ENCODE results near the gene SMIM21.
A peak's percentile ranks its signal among the peaks of the same experiment; 100 is the strongest.

The SMIM21 gene

DNA sequence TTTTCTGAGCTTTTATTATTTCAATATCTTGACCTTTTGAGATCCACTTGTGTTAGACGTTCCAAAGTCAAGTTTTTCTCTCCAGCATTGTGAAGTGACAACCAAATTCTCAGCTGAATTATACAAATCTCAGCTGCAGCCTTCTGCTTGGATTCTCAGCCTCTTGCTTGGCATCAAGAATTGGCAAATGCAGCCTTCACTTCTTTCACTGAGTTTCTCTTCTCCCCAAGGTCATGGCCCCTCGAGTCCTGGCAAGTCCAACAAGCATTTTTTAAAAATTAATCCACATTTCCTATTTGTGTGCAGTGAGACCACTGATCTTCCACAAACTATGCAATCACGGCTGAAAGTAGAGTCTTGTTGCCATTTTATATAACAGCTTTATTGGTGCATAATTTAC is 23.4 kb upstream of the SMIM21 start:
- Mint-ChIP-seq H3K4me1 (ENCODE audit: low read depth) (peaks cover 5% of the 10 kb centered on the region), H3K27me3 (peaks cover 43% of the 10 kb centered on the region), H3K36me3 (ENCODE audit: low read depth) (no peaks in the 10 kb centered on the region), H3K4me3 (no peak overlapping the region), H3K9me3 (peaks cover 4% of the 10 kb centered on the region), H3K27ac (no peak overlapping the region)
- DNase-seq = no peak

DNA sequence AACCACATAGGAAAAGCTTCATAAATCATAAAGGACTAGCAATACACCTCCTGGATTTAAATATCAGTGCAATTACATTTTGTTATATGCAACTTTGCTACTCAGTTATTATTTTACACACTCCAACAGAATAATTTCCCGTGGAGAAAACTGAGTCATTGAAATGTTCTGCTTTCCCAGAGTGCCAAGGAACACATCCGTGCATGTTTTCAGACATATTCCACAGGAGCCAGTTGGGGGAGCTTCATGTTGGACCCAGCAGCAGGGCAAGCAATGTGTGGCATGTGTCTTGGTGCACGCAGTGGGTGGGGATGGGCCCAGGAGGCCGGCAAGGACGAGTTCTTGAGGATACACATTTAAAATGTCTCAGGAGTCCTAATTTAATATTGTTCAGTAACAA is 14.4 kb upstream of the SMIM21 start:
- peaks cover 26% of the 10 kb centered on the region for H3K27me3 Mint-ChIP-seq
- H3K4me1 Mint-ChIP-seq (ENCODE audit: low read depth) = peaks cover 5% of the 10 kb centered on the region

DNA sequence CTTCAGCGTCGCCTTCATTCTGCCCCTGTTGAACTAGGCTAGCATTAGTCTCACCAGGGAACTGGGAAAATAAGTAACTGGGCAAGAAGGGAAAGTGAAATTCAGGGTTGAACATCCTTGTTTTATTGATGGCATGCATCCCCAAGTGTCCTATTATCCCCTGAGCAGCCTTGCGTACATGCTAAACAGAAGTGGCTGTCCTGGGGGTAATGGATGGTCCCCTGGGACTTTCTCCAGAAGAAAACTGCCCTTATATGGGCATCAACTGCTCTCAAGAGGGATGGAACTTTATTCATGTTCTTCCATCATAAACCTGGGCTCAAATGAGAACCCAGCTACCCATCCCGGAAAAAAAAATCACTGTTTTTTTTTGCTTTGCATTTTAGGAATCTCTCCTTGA is 11.8 kb upstream of the SMIM21 start:
- H3K27ac Mint-ChIP-seq = no peak overlapping the region
- DNase-seq = no peak
- no peak overlapping the region for H3K4me3 Mint-ChIP-seq
- peaks cover 37% of the 10 kb centered on the region for H3K27me3 Mint-ChIP-seq
- peaks cover 5% of the 10 kb centered on the region for H3K4me1 Mint-ChIP-seq (ENCODE audit: low read depth)
- H3K36me3 Mint-ChIP-seq (ENCODE audit: low read depth) = no peaks in the 10 kb centered on the region
- H3K9me3 Mint-ChIP-seq = no peaks in the 10 kb centered on the region

More for the DNA sequence above, 14.4 kb upstream of the SMIM21 start:
- no peak overlapping the region for H3K27ac Mint-ChIP-seq
- H3K36me3 Mint-ChIP-seq (ENCODE audit: low read depth) = no peaks in the 10 kb centered on the region
- no peaks in the 10 kb centered on the region for H3K9me3 Mint-ChIP-seq
- H3K4me3 Mint-ChIP-seq = no peak overlapping the region
- no peak for DNase-seq

DNA sequence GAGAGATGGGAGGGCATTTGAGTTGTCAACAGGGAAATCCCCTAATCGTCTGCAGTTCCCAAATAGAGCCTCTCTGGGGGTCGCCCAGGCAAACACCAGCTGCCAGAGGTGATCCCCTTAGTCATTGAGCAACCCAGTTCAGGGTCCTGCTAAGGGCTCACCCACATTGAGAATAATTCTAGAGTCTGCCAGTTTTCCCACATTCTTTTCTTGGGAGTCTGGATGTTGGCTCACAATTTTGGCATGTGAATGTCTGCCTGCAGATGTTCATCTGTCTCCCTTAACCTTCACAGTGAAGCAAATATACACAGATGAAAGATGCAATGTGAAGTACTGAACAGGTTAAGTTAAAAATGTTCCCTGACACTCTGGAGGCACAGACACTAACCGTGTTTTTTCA is 11.4 kb upstream of the SMIM21 start:
- H3K4me3 Mint-ChIP-seq = no peak overlapping the region
- H3K27me3 Mint-ChIP-seq = peaks cover 37% of the 10 kb centered on the region
- H3K9me3 Mint-ChIP-seq = no peaks in the 10 kb centered on the region
- no peak overlapping the region for H3K27ac Mint-ChIP-seq
- no peak for DNase-seq
- H3K36me3 Mint-ChIP-seq (ENCODE audit: low read depth) = no peaks in the 10 kb centered on the region
- peaks cover 3% of the 10 kb centered on the region for H3K4me1 Mint-ChIP-seq (ENCODE audit: low read depth)

DNA sequence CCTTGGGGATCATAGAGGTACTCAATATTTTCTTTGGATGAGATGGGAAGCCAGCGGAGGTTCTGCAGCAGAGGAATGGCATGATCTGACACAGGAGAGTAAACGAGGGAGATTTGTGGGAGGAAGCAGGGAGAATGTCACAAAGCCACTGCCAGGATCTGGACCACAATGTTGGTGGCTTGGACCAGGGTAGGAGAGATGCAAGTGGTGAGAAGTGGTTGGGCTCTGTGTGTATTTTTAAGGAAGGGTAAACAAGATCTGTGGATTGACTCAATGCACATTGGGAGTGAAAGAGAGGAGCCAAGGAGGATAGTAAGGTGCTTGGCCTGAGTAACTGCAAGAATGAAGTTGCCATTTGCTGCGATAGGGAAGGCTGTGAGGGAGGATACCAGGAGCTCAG is 10.5 kb upstream of the SMIM21 start:
- H3K27ac Mint-ChIP-seq = no peak overlapping the region
- no peaks in the 10 kb centered on the region for H3K36me3 Mint-ChIP-seq (ENCODE audit: low read depth)
- no peaks in the 10 kb centered on the region for H3K9me3 Mint-ChIP-seq
- no peak overlapping the region for H3K4me3 Mint-ChIP-seq
- H3K27me3 Mint-ChIP-seq = peaks cover 38% of the 10 kb centered on the region
- H3K4me1 Mint-ChIP-seq (ENCODE audit: low read depth) = no peaks in the 10 kb centered on the region
- DNase-seq = no peak

DNA sequence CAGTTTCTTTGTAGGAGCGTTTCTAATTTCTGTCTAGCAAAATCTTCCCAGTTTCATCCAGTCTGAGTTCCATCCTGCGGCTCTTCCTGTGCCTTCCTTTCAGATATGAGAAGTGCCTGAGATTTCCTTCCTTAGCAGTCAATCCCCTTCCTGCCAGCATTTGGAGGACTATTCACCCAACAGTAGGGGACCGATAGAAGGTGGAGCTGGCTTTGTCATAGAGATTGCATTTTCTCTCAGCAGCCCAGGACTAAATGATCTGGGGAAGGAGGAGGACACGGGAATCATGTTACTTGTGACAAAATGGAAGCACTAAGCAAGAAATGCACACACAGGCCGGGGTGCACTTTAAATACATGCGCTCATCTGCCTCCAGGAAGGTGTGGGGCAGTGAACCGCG is 5.6 kb upstream of the SMIM21 start:
- Mint-ChIP-seq H3K36me3 (ENCODE audit: low read depth) (no peaks in the 10 kb centered on the region), H3K27me3 (peaks cover 26% of the 10 kb centered on the region), H3K4me3 (no peak overlapping the region), H3K4me1 (ENCODE audit: low read depth) (no peaks in the 10 kb centered on the region), H3K9me3 (no peaks in the 10 kb centered on the region), H3K27ac (no peak overlapping the region)
- no peak for DNase-seq

DNA sequence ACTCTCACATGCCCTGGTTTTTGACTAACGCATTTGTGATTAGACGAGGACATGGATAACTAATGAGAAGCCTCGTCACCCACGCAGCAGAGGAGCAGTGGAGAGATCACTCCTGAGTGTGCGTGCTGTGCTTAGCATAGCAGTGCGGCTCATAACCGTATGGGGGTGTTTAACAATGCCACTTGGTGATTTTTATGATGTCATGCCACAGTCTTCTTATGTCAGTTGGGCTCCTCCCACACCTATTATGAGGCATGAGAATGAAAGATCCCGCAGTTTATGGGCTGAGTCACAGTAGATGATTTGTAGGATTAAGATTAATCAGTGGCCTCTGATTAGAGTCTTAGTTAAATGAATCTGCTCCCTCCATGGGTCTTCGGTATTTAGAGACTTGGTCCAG is 2.5 kb upstream of the SMIM21 start:
- DNase-seq = no peak
- Mint-ChIP-seq H3K27me3 (peaks cover 30% of the 10 kb centered on the region), H3K4me1 (ENCODE audit: low read depth) (no peaks in the 10 kb centered on the region), H3K27ac (no peak overlapping the region), H3K36me3 (ENCODE audit: low read depth) (no peaks in the 10 kb centered on the region), H3K9me3 (no peaks in the 10 kb centered on the region), H3K4me3 (no peak overlapping the region)

DNA sequence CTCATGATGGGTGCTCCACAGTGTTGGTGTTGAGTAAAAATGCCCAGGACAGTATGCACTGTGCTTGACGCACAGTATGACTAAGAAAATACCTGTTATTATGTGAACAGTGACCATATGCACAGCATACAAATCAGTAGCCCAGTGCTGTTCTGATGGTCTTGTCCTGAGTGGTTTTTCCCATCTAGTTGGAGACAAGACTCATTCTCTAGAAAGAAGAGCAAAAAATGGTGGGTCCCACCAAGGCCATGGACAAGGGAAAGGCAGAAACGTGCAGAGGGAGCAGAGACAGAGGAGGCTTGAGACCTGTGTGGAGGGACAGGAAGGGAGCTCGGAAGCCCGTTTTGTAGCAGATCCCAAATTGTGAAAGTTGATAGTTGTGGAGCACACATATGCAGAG is 987 bp upstream of the SMIM21 start:
- no peaks in the 10 kb centered on the region for H3K9me3 Mint-ChIP-seq
- no peak for DNase-seq
- H3K27ac Mint-ChIP-seq = no peak overlapping the region
- H3K36me3 Mint-ChIP-seq (ENCODE audit: low read depth) = no peaks in the 10 kb centered on the region
- no peaks in the 10 kb centered on the region for H3K4me1 Mint-ChIP-seq (ENCODE audit: low read depth)
- no peak overlapping the region for H3K4me3 Mint-ChIP-seq
- peaks cover 35% of the 10 kb centered on the region for H3K27me3 Mint-ChIP-seq

DNA sequence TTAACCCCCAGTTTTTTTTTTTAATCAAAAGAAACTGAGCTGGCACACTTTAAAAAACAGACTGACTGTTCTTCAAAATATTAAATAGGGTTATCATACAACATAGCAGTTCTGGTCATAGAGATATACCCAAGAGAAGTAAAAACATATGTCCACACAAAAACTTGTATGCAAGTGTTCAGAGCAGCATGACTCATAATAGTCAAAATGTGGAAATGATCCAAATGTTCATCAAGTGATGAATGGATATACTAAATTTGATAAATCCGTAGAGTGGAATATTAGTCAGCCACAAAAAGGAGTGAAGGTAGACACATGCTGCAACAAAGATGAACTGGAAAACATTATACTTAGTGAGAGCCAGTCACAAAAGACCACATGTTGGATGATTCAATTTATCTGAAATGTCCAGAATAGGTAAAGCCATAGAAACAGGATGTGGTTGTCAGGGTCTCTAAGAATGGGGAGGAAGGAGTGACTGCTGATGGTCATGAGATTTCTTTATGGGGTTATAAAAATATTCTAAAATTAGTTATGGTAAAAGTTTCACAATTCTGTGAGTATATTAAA is 5.1 kb downstream of the SMIM21 start:
- H3K4me1 Mint-ChIP-seq (ENCODE audit: low read depth) = no peaks in the 10 kb centered on the region
- H3K36me3 Mint-ChIP-seq (ENCODE audit: low read depth) = no peaks in the 10 kb centered on the region
- H3K27ac Mint-ChIP-seq = no peak overlapping the region
- no peaks in the 10 kb centered on the region for H3K9me3 Mint-ChIP-seq
- H3K4me3 Mint-ChIP-seq = no peak overlapping the region
- DNase-seq = no peak
- H3K27me3 Mint-ChIP-seq = peaks cover 41% of the 10 kb centered on the region

DNA sequence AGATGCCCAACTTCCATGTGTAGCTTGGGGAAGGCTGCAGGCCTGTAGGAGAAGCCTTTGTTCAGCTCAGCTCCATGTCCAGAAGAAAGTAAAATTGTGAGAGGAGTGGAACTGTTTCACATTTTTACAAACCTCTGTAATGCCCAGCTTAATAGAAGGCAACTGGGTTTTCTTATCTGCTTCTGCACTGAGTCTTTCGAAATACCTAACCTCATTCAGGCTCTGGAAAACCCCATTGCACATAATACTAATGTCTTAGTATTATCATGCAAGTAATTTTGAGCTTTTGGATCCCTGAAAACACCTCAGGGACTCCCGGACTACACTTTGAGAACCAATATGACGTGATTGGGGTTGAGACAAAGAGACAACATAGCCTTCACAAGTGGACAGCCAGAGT is 5.8 kb downstream of the SMIM21 start:
- Mint-ChIP-seq H3K4me3 (no peak overlapping the region), H3K9me3 (no peaks in the 10 kb centered on the region), H3K4me1 (ENCODE audit: low read depth) (no peaks in the 10 kb centered on the region), H3K27ac (no peak overlapping the region), H3K27me3 (peaks cover 40% of the 10 kb centered on the region), H3K36me3 (ENCODE audit: low read depth) (no peaks in the 10 kb centered on the region)
- no peak for DNase-seq

DNA sequence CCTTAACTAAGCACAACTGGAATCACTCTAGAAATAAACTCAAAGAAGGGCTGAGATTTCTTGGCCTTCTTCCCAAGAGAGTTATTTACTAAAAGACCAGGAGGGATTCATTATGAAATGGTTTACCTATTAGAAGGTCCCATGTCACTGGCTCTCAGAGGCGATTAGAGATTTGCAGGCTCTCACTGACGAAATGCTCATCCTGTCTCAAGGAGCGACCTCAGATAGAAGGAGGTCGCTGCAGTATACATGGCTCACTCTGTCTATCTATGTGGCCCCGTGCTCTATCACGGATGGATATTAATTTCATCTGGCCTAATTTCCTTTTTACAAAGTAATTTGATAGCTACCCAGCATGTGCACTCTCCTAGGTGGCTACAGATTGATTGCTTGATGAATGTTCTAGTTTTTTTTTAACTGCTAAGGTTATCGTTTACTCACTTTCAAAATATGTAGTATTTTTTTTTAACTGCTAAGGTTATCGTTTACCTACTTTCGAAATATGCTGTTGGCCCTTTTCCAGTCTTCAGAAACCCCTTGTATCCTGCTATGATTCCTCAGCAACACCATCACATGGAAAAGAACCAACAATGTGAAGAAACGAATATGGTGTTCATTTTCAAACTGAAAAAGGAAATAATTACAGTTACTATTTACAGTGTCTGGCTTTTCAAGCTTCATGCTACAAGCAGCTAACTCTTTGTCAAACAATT is 9.1 kb downstream of the SMIM21 start:
- DNase-seq = no peak
- Mint-ChIP-seq H3K4me3 (no peak overlapping the region), H3K27ac (no peak overlapping the region), H3K4me1 (ENCODE audit: low read depth) (no peaks in the 10 kb centered on the region), H3K27me3 (peaks cover 33% of the 10 kb centered on the region), H3K9me3 (no peaks in the 10 kb centered on the region), H3K36me3 (ENCODE audit: low read depth) (no peaks in the 10 kb centered on the region)

DNA sequence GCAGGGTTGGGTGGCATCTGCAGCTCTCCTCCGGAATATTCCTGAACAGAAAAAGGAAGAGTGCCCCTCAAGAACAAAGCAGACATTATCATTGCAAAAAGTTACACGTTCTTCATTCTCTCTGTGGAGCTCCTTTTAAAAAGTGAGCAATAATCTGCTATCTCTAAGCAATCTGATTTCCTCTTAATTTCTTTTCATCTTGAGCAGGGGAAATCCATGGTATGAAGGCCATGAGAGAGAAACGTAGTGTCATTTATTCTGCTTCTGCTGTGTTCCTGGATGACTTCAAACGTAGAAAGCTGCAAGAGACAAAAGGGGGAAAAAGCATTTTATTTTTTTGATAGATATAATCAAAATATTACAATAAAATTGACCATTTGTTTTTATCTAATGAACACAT is 16.9 kb downstream of the SMIM21 start:
- Mint-ChIP-seq H3K4me3 (no peak overlapping the region), H3K4me1 (ENCODE audit: low read depth) (peaks cover 24% of the 10 kb centered on the region), H3K9me3 (no peaks in the 10 kb centered on the region), H3K27me3 (peaks cover 30% of the 10 kb centered on the region), H3K27ac (no peak overlapping the region), H3K36me3 (ENCODE audit: low read depth) (no peaks in the 10 kb centered on the region)
- no peak for DNase-seq

DNA sequence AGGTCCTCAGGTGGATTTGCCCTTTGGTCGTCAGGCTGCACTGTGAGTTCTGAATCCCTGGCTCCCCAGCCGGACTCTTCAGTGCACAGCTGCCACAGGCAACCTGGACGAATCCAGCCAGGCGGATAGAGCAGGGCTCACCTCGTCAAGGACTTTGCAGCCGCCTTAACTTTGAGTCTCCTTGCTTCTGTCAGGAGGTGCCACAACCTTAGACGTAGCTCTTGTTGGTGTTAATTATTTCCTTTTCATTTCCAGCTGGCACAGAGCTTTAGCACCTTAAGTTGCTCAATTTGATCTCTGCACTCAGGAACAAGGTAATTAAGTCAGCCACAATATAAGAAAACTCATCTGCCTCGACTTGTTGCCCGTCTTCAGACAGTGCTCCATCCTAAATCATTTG is 17.7 kb downstream of the SMIM21 start:
- no peak overlapping the region for H3K27ac Mint-ChIP-seq
- H3K4me1 Mint-ChIP-seq (ENCODE audit: low read depth) = peaks cover 24% of the 10 kb centered on the region

DNA sequence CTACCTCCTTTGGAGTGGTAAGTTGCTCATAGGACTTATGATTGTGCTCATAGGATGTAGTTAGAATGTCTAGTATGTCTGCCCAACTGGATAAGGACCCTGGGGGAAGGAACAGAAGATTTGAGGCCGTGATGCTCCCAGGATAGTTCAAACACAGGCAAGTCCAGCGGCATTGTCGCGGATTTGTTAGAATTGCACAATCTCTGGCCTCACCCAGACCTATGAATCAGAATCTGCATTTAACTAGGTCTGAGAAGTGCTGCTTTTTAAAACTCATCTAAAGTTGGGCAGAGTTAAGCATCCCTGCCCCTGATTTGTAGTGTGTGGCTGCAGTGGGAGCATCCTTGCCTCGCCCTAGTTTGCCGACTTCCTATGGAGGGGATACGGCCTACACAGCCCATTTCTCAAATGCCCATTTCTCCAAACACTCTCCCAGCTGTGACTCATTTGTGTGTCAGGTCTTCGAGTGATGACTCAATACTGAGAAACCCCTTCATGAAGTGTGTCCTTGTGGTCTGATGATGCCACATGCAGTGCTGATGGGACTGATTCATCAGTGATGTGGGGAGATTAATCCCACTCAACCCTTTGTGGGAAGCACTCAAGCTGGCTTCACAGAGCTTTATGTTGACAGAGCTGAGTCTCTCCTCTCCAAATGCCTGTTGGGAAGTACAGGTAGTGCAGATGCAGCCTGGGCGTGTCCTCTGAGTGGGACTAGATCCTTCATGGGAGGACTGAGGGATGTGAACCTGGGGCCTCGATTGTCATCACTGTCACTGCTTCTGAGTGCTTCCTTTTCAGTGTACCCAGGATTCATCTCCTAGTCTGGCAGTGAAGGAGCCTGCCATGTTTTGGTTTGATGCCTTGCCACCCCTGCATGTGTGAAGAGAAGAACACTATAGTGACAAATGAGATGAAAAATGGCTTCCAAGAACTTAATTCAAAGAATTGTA is 18.7 kb downstream of the SMIM21 start:
- H3K27me3 Mint-ChIP-seq = peaks cover 32% of the 10 kb centered on the region
- peak overlapping the region; percentile 61 for H3K27ac Mint-ChIP-seq
- no peaks in the 10 kb centered on the region for H3K9me3 Mint-ChIP-seq
- peak; percentile 39 for DNase-seq
- H3K4me1 Mint-ChIP-seq (ENCODE audit: low read depth) = peaks cover 24% of the 10 kb centered on the region
- no peak overlapping the region for H3K4me3 Mint-ChIP-seq
- no peaks in the 10 kb centered on the region for H3K36me3 Mint-ChIP-seq (ENCODE audit: low read depth)

More for the DNA sequence above, 17.7 kb downstream of the SMIM21 start:
- no peak for DNase-seq
- H3K36me3 Mint-ChIP-seq (ENCODE audit: low read depth) = no peaks in the 10 kb centered on the region
- no peak overlapping the region for H3K4me3 Mint-ChIP-seq
- H3K27me3 Mint-ChIP-seq = peaks cover 31% of the 10 kb centered on the region
- no peaks in the 10 kb centered on the region for H3K9me3 Mint-ChIP-seq
